Thyroid gland (tissue), 4 donors: ENCODE data around the gene USP15.

Experiments
- POLR2A ChIP-seq, 2 donors: fragments of 450-650 bp; IDR thresholded peaks; one replicate each; pipeline ENCODE4 v1.6.1; 2017; ENCODE audit warnings: antibody characterized with exemption in 2 of 2, mild to moderate bottlenecking in 2 of 2, moderate library complexity in 1 of 2
- TF ChIP-seq, protein P1 (sequence below), 6 experiments: fragments of 200-600 bp in 3 of 6; fragments of 450-650 bp in 3 of 6; sonication (generic) in 3 of 6; IDR thresholded peaks; one replicate each; pipeline ENCODE4 v1.5.1; 2016 to 2019; ENCODE audit warnings: antibody characterized with exemption in 6 of 6, mild to moderate bottlenecking in 2 of 6, inconsistent platforms in 1 of 6, moderate library complexity in 1 of 6

DNA sequence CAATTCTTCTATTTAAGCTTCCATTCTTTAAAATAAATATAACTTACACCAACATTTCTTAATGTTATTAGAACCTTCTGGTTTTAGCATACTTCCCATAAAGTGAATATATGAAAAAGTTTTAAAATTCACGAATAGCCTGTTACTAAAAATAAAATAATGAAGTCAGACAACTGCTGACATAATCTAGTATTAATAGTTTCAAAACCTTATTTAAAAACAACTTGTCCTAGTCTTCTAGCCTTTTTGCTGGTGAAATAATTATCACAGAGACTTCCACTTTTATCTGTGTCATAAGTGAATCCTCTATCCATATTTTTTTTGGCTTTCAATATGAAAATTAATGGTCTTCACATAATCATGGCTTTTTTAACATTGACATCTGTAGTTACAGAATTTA lies 112.6 kb downstream of the USP15 start:
- TF ChIP-seq, protein P1, sequence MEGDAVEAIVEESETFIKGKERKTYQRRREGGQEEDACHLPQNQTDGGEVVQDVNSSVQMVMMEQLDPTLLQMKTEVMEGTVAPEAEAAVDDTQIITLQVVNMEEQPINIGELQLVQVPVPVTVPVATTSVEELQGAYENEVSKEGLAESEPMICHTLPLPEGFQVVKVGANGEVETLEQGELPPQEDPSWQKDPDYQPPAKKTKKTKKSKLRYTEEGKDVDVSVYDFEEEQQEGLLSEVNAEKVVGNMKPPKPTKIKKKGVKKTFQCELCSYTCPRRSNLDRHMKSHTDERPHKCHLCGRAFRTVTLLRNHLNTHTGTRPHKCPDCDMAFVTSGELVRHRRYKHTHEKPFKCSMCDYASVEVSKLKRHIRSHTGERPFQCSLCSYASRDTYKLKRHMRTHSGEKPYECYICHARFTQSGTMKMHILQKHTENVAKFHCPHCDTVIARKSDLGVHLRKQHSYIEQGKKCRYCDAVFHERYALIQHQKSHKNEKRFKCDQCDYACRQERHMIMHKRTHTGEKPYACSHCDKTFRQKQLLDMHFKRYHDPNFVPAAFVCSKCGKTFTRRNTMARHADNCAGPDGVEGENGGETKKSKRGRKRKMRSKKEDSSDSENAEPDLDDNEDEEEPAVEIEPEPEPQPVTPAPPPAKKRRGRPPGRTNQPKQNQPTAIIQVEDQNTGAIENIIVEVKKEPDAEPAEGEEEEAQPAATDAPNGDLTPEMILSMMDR (IDR thresholded peaks at IDR 0.05) = no peak
- no peak for TF ChIP-seq POLR2A (IDR thresholded peaks at IDR 0.05)
